Gastroesophageal sphincter (tissue), 4 donors: ENCODE measurements around the gene CNOT10. TPM values are rescaled to one million over a fixed set of nuclear protein-coding genes. Genes with fewer than 3 reads are reported as not detected.

Experiments
- ATAC-seq: fragments of 150-250 bp; one replicate; pipeline ENCODE4 v1.9.1; 2016; ENCODE audit warnings: mild to moderate bottlenecking, moderate library complexity
- H3K27ac ChIP-seq, 4 donors: fragments of 200-600 bp; sonication (generic) in 3 of 4; 1 replicate in 3 of 4; 2 replicates in 1 of 4; pipeline ENCODE4 v1.5.1; 2016 to 2019
- H3K27me3 ChIP-seq: fragments of 200-600 bp; sonication (generic); one replicate; pipeline ENCODE4 v1.5.1; 2019
- H3K36me3 ChIP-seq, 2 donors: fragments of 200-600 bp; sonication (generic); one replicate each; pipeline ENCODE4 v1.5.1; 2019; ENCODE audit warnings: control low read depth in 1 of 2
- H3K4me1 ChIP-seq, 3 donors: fragments of 200-600 bp; sonication (generic); 1 replicate in 2 of 3; 2 replicates in 1 of 3; pipeline ENCODE4 v1.5.1; 2016 to 2019; ENCODE audit warnings: control low read depth in 2 of 3
- H3K4me3 ChIP-seq, 2 donors: fragments of 200-600 bp; sonication (generic); one replicate each; pipeline ENCODE4 v1.5.1; 2019; ENCODE audit warnings: mild to moderate bottlenecking in 1 of 2, moderate library complexity in 1 of 2
- H3K9me3 ChIP-seq, 3 donors: fragments of 200-600 bp; sonication (generic); one replicate each; pipeline ENCODE4 v1.5.1; 2017 to 2019; ENCODE audit warnings: control low read depth in 2 of 3
- EP300 ChIP-seq: sonication (generic); formaldehyde crosslinking; IDR thresholded peaks from one replicate; pipeline ENCODE4 v1.6.1; 2017; ENCODE audit warnings: antibody characterized with exemption, mild to moderate bottlenecking
- POLR2A ChIP-seq, 2 donors: fragments of 450-650 bp; IDR thresholded peaks; one replicate each; pipeline ENCODE4 v1.6.1; 2017; ENCODE audit warnings: antibody characterized with exemption in 2 of 2, mild to moderate bottlenecking in 2 of 2, moderate library complexity in 1 of 2
- POLR2AphosphoS5 ChIP-seq: sonication (generic); formaldehyde crosslinking; IDR thresholded peaks from one replicate; pipeline ENCODE4 v1.6.1; 2017; ENCODE audit warnings: antibody characterized with exemption
- WGBS, 2 donors: methylation state at CpG; one replicate each; pipeline ENCODE4 v1.1.5; 2018; ENCODE audit warnings: low coverage in 1 of 2; 5-methylcytosine and 5-hydroxymethylcytosine counted together
- total RNA-seq, 4 donors: library from RNA; depleted of rRNA; stranded (reverse); fragments of >200 nt; gene quantifications; one replicate each; pipeline ENCODE4 v1.1.0, GENCODE V29; 2016
- TF ChIP-seq, protein P1 (sequence below), 4 experiments: fragments of 200-600 bp in 2 of 4; fragments of 450-650 bp in 2 of 4; sonication (generic) in 1 of 4; IDR thresholded peaks; one replicate each; pipeline ENCODE4 v1.5.1; 2017 to 2019; ENCODE audit warnings: antibody characterized with exemption in 4 of 4, mild to moderate bottlenecking in 2 of 4, moderate library complexity in 2 of 4

The CNOT10 gene
- total RNA-seq, 4 donors from 2014 or later: 11.8 to 18.7 (median 15.1) TPM

DNA sequence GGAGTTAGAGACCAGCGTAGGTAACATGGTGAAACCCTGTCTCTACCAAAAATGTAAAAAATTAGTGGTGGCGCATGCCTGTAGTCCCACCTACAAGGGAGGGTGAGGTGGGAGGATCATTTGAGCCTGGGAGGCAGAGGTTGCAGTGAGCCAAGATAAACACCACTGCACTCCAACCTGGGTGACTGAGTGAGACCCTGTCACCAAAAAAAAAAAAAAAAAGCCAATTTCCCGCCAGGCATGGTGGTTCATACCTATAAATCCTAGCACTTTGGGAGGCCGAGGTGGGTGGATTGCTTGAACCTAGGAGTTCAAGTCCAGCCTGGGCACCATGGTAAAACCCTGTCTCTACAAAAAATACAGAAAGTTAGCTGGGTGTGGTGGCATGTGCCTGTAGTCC lies 6.9 kb downstream of the CNOT10 start:
- TF ChIP-seq POLR2AphosphoS5 (no peak), EP300 (no peak), POLR2A (IDR thresholded peaks at IDR 0.05) (no peak)
- TF ChIP-seq, protein P1, sequence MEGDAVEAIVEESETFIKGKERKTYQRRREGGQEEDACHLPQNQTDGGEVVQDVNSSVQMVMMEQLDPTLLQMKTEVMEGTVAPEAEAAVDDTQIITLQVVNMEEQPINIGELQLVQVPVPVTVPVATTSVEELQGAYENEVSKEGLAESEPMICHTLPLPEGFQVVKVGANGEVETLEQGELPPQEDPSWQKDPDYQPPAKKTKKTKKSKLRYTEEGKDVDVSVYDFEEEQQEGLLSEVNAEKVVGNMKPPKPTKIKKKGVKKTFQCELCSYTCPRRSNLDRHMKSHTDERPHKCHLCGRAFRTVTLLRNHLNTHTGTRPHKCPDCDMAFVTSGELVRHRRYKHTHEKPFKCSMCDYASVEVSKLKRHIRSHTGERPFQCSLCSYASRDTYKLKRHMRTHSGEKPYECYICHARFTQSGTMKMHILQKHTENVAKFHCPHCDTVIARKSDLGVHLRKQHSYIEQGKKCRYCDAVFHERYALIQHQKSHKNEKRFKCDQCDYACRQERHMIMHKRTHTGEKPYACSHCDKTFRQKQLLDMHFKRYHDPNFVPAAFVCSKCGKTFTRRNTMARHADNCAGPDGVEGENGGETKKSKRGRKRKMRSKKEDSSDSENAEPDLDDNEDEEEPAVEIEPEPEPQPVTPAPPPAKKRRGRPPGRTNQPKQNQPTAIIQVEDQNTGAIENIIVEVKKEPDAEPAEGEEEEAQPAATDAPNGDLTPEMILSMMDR (IDR thresholded peaks at IDR 0.05): no peak
- WGBS, 2 donors: 94 to 96% methylated on average over 4 of the region's 4 CpGs
- ATAC-seq: no peak

DNA sequence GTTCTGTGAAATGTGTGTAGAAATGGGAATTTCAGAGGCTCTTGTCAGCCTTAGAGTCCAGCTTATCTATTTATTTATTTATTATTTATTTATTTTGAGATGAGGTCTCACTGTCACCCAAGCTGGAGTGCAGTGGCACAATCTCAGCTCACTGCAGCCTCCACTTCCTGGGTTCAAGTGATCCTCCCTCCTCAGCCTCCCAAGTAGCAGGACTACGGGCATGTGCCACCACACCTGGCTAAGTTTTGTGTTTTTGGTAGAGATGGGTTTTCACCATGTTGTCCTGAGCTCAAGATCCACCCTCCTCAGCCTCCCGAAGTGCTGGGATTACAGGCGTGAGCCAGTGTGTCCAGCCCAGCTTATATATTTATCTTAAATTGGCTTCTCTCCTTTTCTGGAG lies 11.5 kb downstream of the CNOT10 start:
- no peak overlapping the region for H3K27ac ChIP-seq
- WGBS, 2 donors: 94 to 97% methylated on average over 2 to 3 of the region's 3 CpGs
- peaks cover 0 to 7% of the 10 kb centered on the region in 2 donors for H3K36me3 ChIP-seq
- no peaks in the 10 kb centered on the region for H3K9me3 ChIP-seq
- TF ChIP-seq POLR2A (IDR thresholded peaks at IDR 0.05): no peak
- no peak for TF ChIP-seq POLR2AphosphoS5
- no peak for TF ChIP-seq EP300
- TF ChIP-seq, protein P1 (IDR thresholded peaks at IDR 0.05): no peak
- no peak for ATAC-seq
- H3K4me1 ChIP-seq: no peaks in the 10 kb centered on the region
- no peaks in the 10 kb centered on the region for H3K27me3 ChIP-seq
- no peak overlapping the region for H3K4me3 ChIP-seq

More for the DNA sequence above, 6.9 kb downstream of the CNOT10 start:
- Histone ChIP-seq H3K9me3 (no peaks in the 10 kb centered on the region), H3K4me1 (peaks cover 0 to 4% (median 0%) of the 10 kb centered on the region in 3 donors), H3K27ac (no peak overlapping the region), H3K4me3 (no peak overlapping the region), H3K27me3 (no peaks in the 10 kb centered on the region), H3K36me3 (peaks cover 0 to 7% of the 10 kb centered on the region in 2 donors)

DNA sequence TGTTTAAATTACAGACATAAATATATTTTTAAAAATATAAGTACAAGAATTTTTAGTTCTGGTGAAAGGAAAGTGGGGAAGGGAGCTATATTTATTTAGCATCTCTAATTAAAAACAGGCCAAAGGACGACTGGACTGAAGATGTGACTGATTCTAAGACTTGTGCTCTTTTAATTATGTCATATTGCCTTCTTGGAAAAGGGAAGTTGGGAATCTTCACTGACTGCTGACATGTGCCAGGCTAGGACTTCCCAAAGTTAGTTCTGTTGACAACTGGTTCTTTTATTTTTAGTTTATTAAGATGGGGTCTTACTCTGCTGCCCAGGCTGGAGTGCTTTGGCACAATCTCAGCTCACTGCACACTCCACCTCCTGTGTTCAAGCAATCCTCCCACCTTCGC lies 13.5 kb downstream of the CNOT10 start:
- no peak overlapping the region for H3K4me3 ChIP-seq
- WGBS, 2 donors: 56 to 83% methylated on average over 1 of the region's 2 CpGs
- peaks cover 0 to 2% of the 10 kb centered on the region in 2 donors for H3K36me3 ChIP-seq
- TF ChIP-seq POLR2A (IDR thresholded peaks at IDR 0.05) (no peak), POLR2AphosphoS5 (no peak), EP300 (no peak)
- TF ChIP-seq, protein P1 (IDR thresholded peaks at IDR 0.05): no peak
- no peak for ATAC-seq
- no peak overlapping the region for H3K27ac ChIP-seq
- H3K27me3 ChIP-seq: no peaks in the 10 kb centered on the region
- no peaks in the 10 kb centered on the region for H3K4me1 ChIP-seq
- H3K9me3 ChIP-seq: no peaks in the 10 kb centered on the region

DNA sequence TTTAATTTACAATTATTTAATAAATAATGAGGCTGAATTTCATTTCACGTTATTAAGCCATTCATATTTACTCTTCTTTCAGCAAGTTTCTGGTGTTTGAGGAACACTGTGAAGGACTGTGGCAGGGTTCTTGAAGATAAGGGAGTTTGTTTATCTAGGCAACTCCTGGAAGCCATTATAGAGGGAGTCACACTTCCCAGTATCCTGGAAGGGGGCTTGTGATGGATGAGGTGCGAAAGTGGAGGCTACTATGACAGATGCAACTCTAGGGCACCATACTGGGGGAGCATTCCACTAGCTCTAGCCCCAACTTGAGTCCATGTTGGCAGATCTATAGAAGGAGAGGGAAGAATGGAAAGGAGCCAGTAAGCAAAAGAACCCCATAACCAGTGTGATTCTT lies 14.4 kb downstream of the CNOT10 start:
- Histone ChIP-seq H3K9me3 (no peaks in the 10 kb centered on the region), H3K27ac (no peak overlapping the region), H3K4me1 (no peaks in the 10 kb centered on the region), H3K4me3 (no peak overlapping the region), H3K36me3 (no peaks in the 10 kb centered on the region), H3K27me3 (no peaks in the 10 kb centered on the region)
- no peak for ATAC-seq
- WGBS, 2 donors: 66 to 71% methylated on average over 2 of the region's 2 CpGs
- TF ChIP-seq POLR2A (IDR thresholded peaks at IDR 0.05) (no peak), POLR2AphosphoS5 (no peak), EP300 (no peak)
- TF ChIP-seq, protein P1 (IDR thresholded peaks at IDR 0.05): no peak

DNA sequence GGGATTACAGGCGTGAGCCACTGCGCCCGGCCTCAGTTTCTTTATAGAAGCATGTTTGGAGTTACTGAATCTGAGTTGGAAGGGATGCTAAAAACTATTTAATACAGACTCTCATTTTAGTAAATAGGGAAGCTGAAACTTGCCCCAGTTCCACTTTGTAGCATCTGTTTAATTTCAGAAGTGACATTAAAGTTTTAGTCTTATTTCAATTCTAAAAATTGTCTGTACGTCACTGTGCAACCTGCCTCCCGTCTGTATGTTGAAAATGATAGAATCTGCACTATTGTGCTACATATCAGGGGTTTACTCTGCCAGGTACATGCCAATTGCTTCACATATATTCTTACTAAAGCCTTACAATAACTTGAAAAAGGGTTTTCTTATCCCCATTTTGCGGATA lies 15.3 kb downstream of the CNOT10 start:
- Histone ChIP-seq H3K4me1 (no peaks in the 10 kb centered on the region), H3K27ac (no peak overlapping the region), H3K36me3 (no peaks in the 10 kb centered on the region), H3K27me3 (no peaks in the 10 kb centered on the region), H3K4me3 (no peak overlapping the region), H3K9me3 (no peaks in the 10 kb centered on the region)
- 44 to 61% methylated on average over 3 to 5 of the region's 6 CpGs for WGBS, 2 donors
- TF ChIP-seq POLR2A (IDR thresholded peaks at IDR 0.05) (no peak), POLR2AphosphoS5 (no peak), EP300 (no peak)
- TF ChIP-seq, protein P1 (IDR thresholded peaks at IDR 0.05): no peak
- no peak for ATAC-seq
